CD4-positive, alpha-beta T cell (primary cell): Measurements from ENCODE around the gene ALAS1. TPM values are rescaled to one million over a fixed set of nuclear protein-coding genes. Genes with fewer than 3 reads are reported as not detected.

ENCODE experiments used
- ATAC-seq: fragments of 200-7000 bp; cut with Tn5 transposase; one replicate; pipeline ENCODE4 v1.10.0; 2022; ENCODE audit warnings: mild to moderate bottlenecking; ENCODE audit not compliant: poor library complexity
- CTCF ChIA-PET: fragments of 350-600 bp; sonication (Branson Sonifier 250); formaldehyde crosslinking; loops from one replicate; lab custom pipeline; 2021; ENCODE audit warnings: antibody characterized with exemption, inconsistent platforms; lab: Charles Lee
- POLR2A ChIA-PET: fragments of 350-600 bp; sonication (Branson Sonifier 250); formaldehyde crosslinking; loops from one replicate; lab custom pipeline; 2021; ENCODE audit warnings: antibody characterized with exemption, inconsistent platforms; lab: Charles Lee
- DNase-seq, 14 experiments: peaks; one replicate each; pipeline ENCODE4 v3.0.0-alpha.2; 2013 to 2020; ENCODE audit warnings: mixed read lengths in 2 of 14
- H3K27ac ChIP-seq, 2 donors: one replicate each; pipeline versions ENCODE4 v1.5.1 to v1.7.0; 2013; ENCODE audit warnings: low read length in 2 of 2, low read depth in 1 of 2, mild to moderate bottlenecking in 1 of 2
- H3K27me3 ChIP-seq, 2 experiments: 1 replicate in 1 of 2; 2 replicates in 1 of 2; pipeline versions ENCODE4 v1.6.1 to v1.7.0; 2013; ENCODE audit warnings: low read length in 2 of 2, control low read depth in 1 of 2, mild to moderate bottlenecking in 1 of 2, moderate library complexity in 1 of 2; ENCODE audit not compliant: insufficient read depth in 2 of 2, control insufficient read depth in 1 of 2
- H3K36me3 ChIP-seq: one replicate; pipeline ENCODE4 v1.6.1; 2013; ENCODE audit warnings: low read length, control low read depth; ENCODE audit not compliant: insufficient read depth
- H3K4me1 ChIP-seq: one replicate; pipeline ENCODE4 v1.6.1; 2013; ENCODE audit warnings: low read length, control low read depth; ENCODE audit not compliant: insufficient read depth
- H3K4me3 ChIP-seq: one replicate; pipeline ENCODE4 v1.5.1; 2013; ENCODE audit warnings: mild to moderate bottlenecking, low read length, moderate library complexity
- H3K9me3 ChIP-seq, 2 experiments: 1 replicate in 1 of 2; 2 replicates in 1 of 2; pipeline versions ENCODE4 v1.6.1 to v1.7.0; 2013; ENCODE audit warnings: low read length in 2 of 2, mild to moderate bottlenecking in 2 of 2, control low read depth in 1 of 2, moderate library complexity in 1 of 2; ENCODE audit not compliant: control insufficient read depth in 1 of 2, insufficient read depth in 1 of 2
- H3K27ac Mint-ChIP-seq: one replicate; pipeline ENCODE4 v1.8.0; 2020; ENCODE audit warnings: mixed read lengths
- H3K27me3 Mint-ChIP-seq: one replicate; pipeline ENCODE4 v1.8.0; 2021; ENCODE audit warnings: mixed read lengths
- H3K36me3 Mint-ChIP-seq: one replicate; pipeline ENCODE4 v1.8.0; 2021; ENCODE audit warnings: low read depth, mixed read lengths
- H3K4me1 Mint-ChIP-seq: one replicate; pipeline ENCODE4 v1.8.0; 2021; ENCODE audit warnings: low read depth, mixed read lengths
- H3K4me3 Mint-ChIP-seq: one replicate; pipeline ENCODE4 v1.8.0; 2020; ENCODE audit warnings: mild to moderate bottlenecking, mixed read lengths
- H3K9me3 Mint-ChIP-seq: one replicate; pipeline ENCODE4 v1.8.0; 2020; ENCODE audit warnings: mixed read lengths
- intact Hi-C, 2 experiments: fragments of 100-400 bp; cut with DNase I in 1 of 2; cut with micrococcal nuclease in 1 of 2; formaldehyde crosslinking; loops; one replicate each; pipeline versions ENCODE4 v1.15.1 to v1.9.0; 2023 to 2025; cut with DNase I, micrococcal nuclease
- total RNA-seq, 174 experiments: library from RNA in 2 of 174; stranded (reverse) in 2 of 174; gene quantifications; one replicate each; pipeline ENCODE4 v1.2.3 and lab custom pipeline; 2021 to 2026
- TF ChIP-seq, protein P1 (sequence below): fragments of 200-600 bp; IDR thresholded peaks from one replicate; pipeline ENCODE4 v1.8.0; 2022; ENCODE audit warnings: antibody characterized with exemption, mild to moderate bottlenecking

The ALAS1 gene
- total RNA-seq, 2 experiments from 2014 or later, result 6.0 to 7.0 TPM

DNA sequence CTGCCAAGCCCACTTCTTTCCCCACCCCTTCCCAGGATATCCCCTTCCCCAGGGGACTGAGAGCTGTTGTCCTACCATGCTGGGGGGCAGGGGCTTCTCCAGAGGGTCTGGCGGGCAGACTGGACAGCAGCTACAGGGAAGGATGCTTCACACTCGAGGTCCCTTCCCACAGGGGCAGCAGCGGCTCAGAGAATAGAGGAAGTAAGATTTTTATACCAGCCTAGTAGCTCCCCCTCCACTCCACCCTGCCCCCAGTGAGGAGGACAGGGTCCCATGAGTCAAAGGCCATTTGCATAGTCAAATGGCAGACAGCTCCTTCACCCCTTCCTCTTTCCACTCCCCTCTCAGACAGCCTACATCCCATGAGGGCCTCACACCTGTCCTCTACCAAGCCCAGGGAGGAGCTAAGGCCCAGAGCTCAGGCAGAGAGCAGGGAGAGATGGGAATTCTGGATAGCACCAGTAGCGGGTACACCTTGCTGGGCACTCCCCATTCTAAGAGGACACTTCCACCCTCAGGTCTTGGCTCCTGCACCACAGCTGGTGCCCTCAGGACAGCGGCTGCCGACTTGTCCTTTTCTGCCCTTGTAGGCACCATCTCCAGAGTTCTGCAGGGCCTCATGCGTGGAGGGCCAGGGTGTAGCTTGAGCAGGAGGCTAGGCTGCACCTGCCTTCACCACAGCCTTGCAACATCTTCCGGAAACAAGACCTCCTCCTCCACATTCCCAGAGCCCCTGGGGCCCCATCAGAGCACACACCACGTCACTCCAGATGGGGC lies 27.7 kb downstream of the ALAS1 start, which contains the start of gene TLR9:
TSS of gene TLR9 (minus strand) at position 194 of the 777 bp plus-strand sequence. CDS start at position 78, 116 bp downstream.
- peaks cover 37% of the 10 kb centered on the region for H3K36me3 Mint-ChIP-seq
- CTCF ChIA-PET, result interaction anchor here (0.6 to 3.0 kb wide), 2 partner anchors 28 to 113 kb away, joined by 3 to 18 read pairs; no protein-coding TSS in a partner anchor
- H3K4me3 ChIP-seq, result no peak within 1 kb of the TSS
- peak within 1 kb of the TSS; percentile 51 to 64 for H3K27ac ChIP-seq
- ATAC-seq (peak; percentile 59), DNase-seq (peak in 5 of 14 experiments; percentile 33 to 62 (median 44))
- H3K27ac Mint-ChIP-seq, result peak within 1 kb of the TSS; percentile 90
- H3K9me3 ChIP-seq, result no peaks in the 10 kb centered on the region
- H3K36me3 ChIP-seq, result peaks cover 31% of the 10 kb centered on the region
- H3K4me1 Mint-ChIP-seq, result peaks cover 68% of the 10 kb centered on the region
- no peaks in the 10 kb centered on the region for H3K27me3 Mint-ChIP-seq
- intact Hi-C loops, result no loop called here
- POLR2A ChIA-PET, result interaction anchor here (0.9 to 8.6 kb wide), 6 partner anchors 9 to 56 kb away, joined by 4 to 74 read pairs (median 10); partner anchors contain the start of genes TWF2 and WDR82
- no peaks in the 10 kb centered on the region for H3K27me3 ChIP-seq
- H3K4me1 ChIP-seq, result peaks cover 76% of the 10 kb centered on the region
- no peaks in the 10 kb centered on the region for H3K9me3 Mint-ChIP-seq
- peak within 1 kb of the TSS; percentile 73 for H3K4me3 Mint-ChIP-seq
- TF ChIP-seq, protein P1, sequence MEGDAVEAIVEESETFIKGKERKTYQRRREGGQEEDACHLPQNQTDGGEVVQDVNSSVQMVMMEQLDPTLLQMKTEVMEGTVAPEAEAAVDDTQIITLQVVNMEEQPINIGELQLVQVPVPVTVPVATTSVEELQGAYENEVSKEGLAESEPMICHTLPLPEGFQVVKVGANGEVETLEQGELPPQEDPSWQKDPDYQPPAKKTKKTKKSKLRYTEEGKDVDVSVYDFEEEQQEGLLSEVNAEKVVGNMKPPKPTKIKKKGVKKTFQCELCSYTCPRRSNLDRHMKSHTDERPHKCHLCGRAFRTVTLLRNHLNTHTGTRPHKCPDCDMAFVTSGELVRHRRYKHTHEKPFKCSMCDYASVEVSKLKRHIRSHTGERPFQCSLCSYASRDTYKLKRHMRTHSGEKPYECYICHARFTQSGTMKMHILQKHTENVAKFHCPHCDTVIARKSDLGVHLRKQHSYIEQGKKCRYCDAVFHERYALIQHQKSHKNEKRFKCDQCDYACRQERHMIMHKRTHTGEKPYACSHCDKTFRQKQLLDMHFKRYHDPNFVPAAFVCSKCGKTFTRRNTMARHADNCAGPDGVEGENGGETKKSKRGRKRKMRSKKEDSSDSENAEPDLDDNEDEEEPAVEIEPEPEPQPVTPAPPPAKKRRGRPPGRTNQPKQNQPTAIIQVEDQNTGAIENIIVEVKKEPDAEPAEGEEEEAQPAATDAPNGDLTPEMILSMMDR, result no peak

DNA sequence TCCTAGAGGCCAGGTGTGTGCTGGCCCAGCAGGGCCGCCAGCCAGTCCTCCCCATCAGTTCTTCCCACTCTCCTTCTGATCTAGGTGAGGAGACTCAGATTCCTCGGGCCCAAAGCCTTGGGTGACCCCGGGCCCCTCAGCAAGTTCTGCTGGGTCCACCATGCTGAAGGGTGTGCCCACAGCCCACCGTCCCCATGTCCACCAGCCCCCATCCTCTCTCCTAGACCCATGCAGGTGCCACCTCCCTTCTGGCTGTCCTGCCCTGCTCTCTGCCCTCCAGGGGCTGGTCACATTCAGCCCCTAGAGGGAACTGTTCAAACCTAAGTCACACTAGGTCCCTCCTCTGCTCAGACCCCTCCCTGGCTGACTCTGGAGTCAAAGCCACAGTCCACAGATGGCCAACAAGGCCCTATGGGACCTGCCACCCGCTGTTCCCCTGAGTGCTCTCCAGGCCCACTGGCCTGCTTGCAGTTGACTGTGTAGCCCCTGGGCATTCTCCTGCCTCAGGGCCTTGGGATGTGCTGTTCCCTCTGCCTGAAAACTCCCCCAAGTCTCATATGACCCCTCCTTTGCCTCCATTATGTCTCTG lies 28.4 kb downstream of the ALAS1 start:
- H3K36me3 Mint-ChIP-seq, result peaks cover 44% of the 10 kb centered on the region
- H3K9me3 Mint-ChIP-seq, result no peaks in the 10 kb centered on the region
- ChIA-PET POLR2A (interaction anchor here (0.9 to 8.6 kb wide), 6 partner anchors 10 to 55 kb away, joined by 4 to 74 read pairs (median 10); partner anchors contain the start of genes TWF2 and WDR82), CTCF (interaction anchor here (3.0 kb wide), 1 partner anchor 113 kb away, joined by 18 read pairs; no protein-coding TSS in a partner anchor)
- H3K4me3 ChIP-seq, result no peak overlapping the region
- peaks cover 76% of the 10 kb centered on the region for H3K4me1 ChIP-seq
- H3K27ac ChIP-seq, result peak overlapping the region; percentile 51 to 64
- H3K9me3 ChIP-seq, result no peaks in the 10 kb centered on the region
- peak overlapping the region; percentile 90 for H3K27ac Mint-ChIP-seq
- H3K27me3 Mint-ChIP-seq, result no peaks in the 10 kb centered on the region
- peak overlapping the region; percentile 73 for H3K4me3 Mint-ChIP-seq
- peaks cover 65% of the 10 kb centered on the region for H3K4me1 Mint-ChIP-seq
- DNase-seq (peak in 2 of 14 experiments; percentile 17 to 24), ATAC-seq (no peak)
- peaks cover 38% of the 10 kb centered on the region for H3K36me3 ChIP-seq
- H3K27me3 ChIP-seq, result no peaks in the 10 kb centered on the region
- TF ChIP-seq, protein P1, result no peak
- intact Hi-C loops, result no loop called here

DNA sequence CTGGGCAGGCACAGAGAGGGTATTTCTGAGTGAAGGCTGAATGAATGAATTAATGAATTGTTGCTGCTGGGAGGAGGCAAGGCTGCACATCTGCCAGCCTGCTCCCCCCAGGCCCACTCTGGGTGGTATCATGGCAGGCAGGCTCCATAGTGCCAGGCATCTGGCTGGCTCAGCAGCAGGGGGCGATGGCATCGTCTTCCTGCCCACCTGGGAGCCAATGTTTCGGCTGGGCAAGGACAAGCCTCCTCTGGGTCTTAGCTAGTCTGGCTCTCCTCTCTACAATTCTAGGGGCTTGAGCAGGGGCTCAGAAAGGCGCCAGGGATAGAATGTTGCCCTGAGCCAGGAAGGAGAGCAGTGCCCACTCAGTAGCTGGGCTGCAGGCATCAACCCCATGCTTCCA lies 29.2 kb downstream of the ALAS1 start:
- Mint-ChIP-seq H3K36me3 (peaks cover 50% of the 10 kb centered on the region), H3K9me3 (no peaks in the 10 kb centered on the region), H3K27me3 (no peaks in the 10 kb centered on the region), H3K27ac (peak overlapping the region; percentile 90), H3K4me1 (peaks cover 62% of the 10 kb centered on the region), H3K4me3 (no peak overlapping the region)
- POLR2A ChIA-PET, result interaction anchor here (1.0 to 8.6 kb wide), 3 partner anchors 10 to 51 kb away, joined by 3 to 74 read pairs (median 15); partner anchors contain the start of genes TWF2 and WDR82
- no peak overlapping the region for H3K4me3 ChIP-seq
- H3K27ac ChIP-seq, result peak overlapping the region in 1 of 2 donors; percentile 51
- DNase-seq (peak in 1 of 14 experiments; percentile 36), ATAC-seq (no peak)
- no peaks in the 10 kb centered on the region for H3K9me3 ChIP-seq
- no peaks in the 10 kb centered on the region for H3K27me3 ChIP-seq
- CTCF ChIA-PET, result interaction anchor here (3.0 kb wide), 1 partner anchor 112 kb away, joined by 18 read pairs; no protein-coding TSS in a partner anchor
- intact Hi-C loops, result no loop called here
- H3K36me3 ChIP-seq, result peaks cover 46% of the 10 kb centered on the region
- peaks cover 76% of the 10 kb centered on the region for H3K4me1 ChIP-seq
- TF ChIP-seq, protein P1, result no peak
